Body of pancreas (tissue), 4 donors: ENCODE measurements around the gene ECSIT.

Source experiments
- CTCF ChIP-seq, 7 experiments: fragments of 450-650 bp in 4 of 7; fragments of 200-600 bp in 3 of 7; sonication (generic) in 3 of 7; IDR thresholded peaks; one replicate each; pipeline ENCODE4 v1.5.1; 2016 to 2019; ENCODE audit warnings: antibody characterized with exemption in 7 of 7
- POLR2A ChIP-seq, 3 donors: fragments of 450-650 bp; IDR thresholded peaks; one replicate each; pipeline ENCODE4 v1.6.1; 2016; ENCODE audit warnings: antibody characterized with exemption in 3 of 3, mild to moderate bottlenecking in 2 of 3

- no peak for TF ChIP-seq POLR2A (IDR thresholded peaks at IDR 0.05)
- TF ChIP-seq CTCF (IDR thresholded peaks at IDR 0.05): no peak
These were observed 26.3 kb upstream of the ECSIT start for GRCh38 chr19:11555246-11555645.
